GM12864 (cell line): ENCODE measurements around the gene CDCP2.

ENCODE experiments used
- DNase-seq: peaks from one replicate; pipeline ENCODE4 v3.0.0-alpha.2; 2011; ENCODE audit warnings: low read depth
- H3K4me3 ChIP-seq: 2 replicates; pipeline ENCODE4 v1.5.1; 2011; ENCODE audit warnings: mild to moderate bottlenecking, low read depth, low read length, control low read depth
- CTCF ChIP-seq: IDR thresholded peaks from 2 replicates; pipeline ENCODE4 v1.5.1; 2011; ENCODE audit warnings: low read depth, mild to moderate bottlenecking, moderate library complexity, low read length, control low read depth, inconsistent platforms; ENCODE audit errors: missing control alignments

CDCP2 gene

GRCh38 chr1:54112705-54113368, 40.0 kb downstream of the CDCP2 start:
- no peak overlapping the region for H3K4me3 ChIP-seq
- TF ChIP-seq CTCF: no peak
- no peak for DNase-seq

- DNase-seq: no peak
- no peak overlapping the region for H3K4me3 ChIP-seq
- no peak for TF ChIP-seq CTCF
Observed at GRCh38 chr1:54112027-54112426, 40.8 kb downstream of the CDCP2 start.

- TF ChIP-seq CTCF: no peak
- DNase-seq: no peak
- H3K4me3 ChIP-seq: no peak overlapping the region
Observed at GRCh38 chr1:54111624-54112023, 41.2 kb downstream of the CDCP2 start.

- DNase-seq: no peak
- no peak for TF ChIP-seq CTCF
- H3K4me3 ChIP-seq: no peak overlapping the region
Observed at GRCh38 chr1:54110996-54111395, 41.8 kb downstream of the CDCP2 start.

GRCh38 chr1:54109129-54110090, 43.4 kb downstream of the CDCP2 start:
- no peak for DNase-seq
- TF ChIP-seq CTCF: no peak
- no peak overlapping the region for H3K4me3 ChIP-seq

- H3K4me3 ChIP-seq: no peak overlapping the region
- no peak for DNase-seq
- no peak for TF ChIP-seq CTCF
Observed at GRCh38 chr1:54108156-54108555, 44.6 kb downstream of the CDCP2 start.

GRCh38 chr1:54107131-54107530, 45.7 kb downstream of the CDCP2 start:
- no peak for TF ChIP-seq CTCF
- H3K4me3 ChIP-seq: no peak overlapping the region
- DNase-seq: no peak
